Activated naive CD4-positive, alpha-beta T cell treated with anti-CD3 and anti-CD28 coated beads, Interleukin-2, amount 10 ng/mL, durations not matched to agents 7 days and 5 days (primary cell): ENCODE results near the gene OSBPL6.

Source experiments
- CTCF ChIA-PET: fragments of 350-600 bp; sonication (Branson Sonifier 250); formaldehyde crosslinking; loops from one replicate; lab custom pipeline; 2021; ENCODE audit warnings: antibody characterized with exemption; lab: Charles Lee
- DNase-seq: peaks from one replicate; pipeline ENCODE4 v3.0.0-alpha.2; 2020
- H3K27ac Mint-ChIP-seq: one replicate; pipeline ENCODE4 v1.8.0; 2021; ENCODE audit warnings: mild to moderate bottlenecking, moderate library complexity, mixed read lengths
- H3K27me3 Mint-ChIP-seq: one replicate; pipeline ENCODE4 v1.8.0; 2021; ENCODE audit warnings: mild to moderate bottlenecking, mixed read lengths
- H3K36me3 Mint-ChIP-seq: one replicate; pipeline ENCODE4 v1.8.0; 2021; ENCODE audit warnings: mixed read lengths
- H3K4me1 Mint-ChIP-seq: one replicate; pipeline ENCODE4 v1.8.0; 2021; ENCODE audit warnings: mixed read lengths
- H3K4me3 Mint-ChIP-seq: one replicate; pipeline ENCODE4 v1.8.0; 2021; ENCODE audit warnings: mild to moderate bottlenecking, moderate library complexity, mixed read lengths
- H3K9me3 Mint-ChIP-seq: one replicate; pipeline ENCODE4 v1.8.0; 2021; ENCODE audit warnings: mixed read lengths

OSBPL6 gene

DNA sequence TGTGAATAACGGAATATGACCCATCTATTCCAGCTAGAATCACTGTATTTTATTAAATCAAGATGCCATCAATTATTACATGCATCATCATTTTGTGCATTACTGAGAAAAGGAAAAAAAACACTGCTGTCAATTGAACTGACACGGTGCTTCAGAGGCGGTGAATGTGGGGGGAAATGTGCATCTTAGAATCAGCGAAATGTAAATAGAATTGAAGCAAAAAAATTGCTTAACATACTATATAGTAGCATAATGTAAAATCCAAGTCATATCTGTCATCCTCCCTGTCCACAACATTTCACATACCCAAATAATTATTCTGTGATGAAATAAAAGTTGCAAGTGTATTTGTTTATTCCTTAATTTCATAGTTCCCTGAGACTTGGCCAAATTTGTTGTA, 172.1 kb downstream of the OSBPL6 start:
- no peaks in the 10 kb centered on the region for H3K27me3 Mint-ChIP-seq
- no peaks in the 10 kb centered on the region for H3K36me3 Mint-ChIP-seq
- H3K4me3 Mint-ChIP-seq, result no peak overlapping the region
- H3K9me3 Mint-ChIP-seq, result no peaks in the 10 kb centered on the region
- CTCF ChIA-PET, result no interaction called here
- no peak overlapping the region for H3K27ac Mint-ChIP-seq
- H3K4me1 Mint-ChIP-seq, result no peaks in the 10 kb centered on the region
- DNase-seq, result no peak

- H3K4me3 Mint-ChIP-seq, result no peak overlapping the region
- H3K27ac Mint-ChIP-seq, result no peak overlapping the region
- DNase-seq, result no peak
- H3K4me1 Mint-ChIP-seq, result no peaks in the 10 kb centered on the region
- H3K36me3 Mint-ChIP-seq, result no peaks in the 10 kb centered on the region
- CTCF ChIA-PET, result no interaction called here
- H3K27me3 Mint-ChIP-seq, result no peaks in the 10 kb centered on the region
- H3K9me3 Mint-ChIP-seq, result no peaks in the 10 kb centered on the region
Observed at GRCh38 chr2:178367344-178367743, 173.0 kb downstream of the OSBPL6 start.

DNA sequence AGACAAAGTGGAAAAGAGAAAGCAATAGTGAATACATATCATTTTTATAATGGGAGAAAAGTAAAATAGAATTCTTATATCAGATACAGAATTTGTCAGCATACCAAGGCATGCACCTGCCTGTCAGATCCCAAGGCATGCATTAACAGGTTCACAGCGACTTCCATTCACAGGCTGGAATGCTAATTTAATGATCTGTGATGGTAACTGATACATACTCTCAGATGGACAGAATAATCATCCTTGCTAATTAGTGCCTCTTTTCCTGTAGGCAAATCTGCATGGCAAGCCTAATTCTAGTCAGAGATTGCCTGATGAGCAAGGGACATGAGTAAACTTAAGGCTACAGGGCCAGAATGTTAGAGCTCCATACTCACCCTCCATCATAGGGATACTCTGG, 180.6 kb downstream of the OSBPL6 start:
- H3K27me3 Mint-ChIP-seq, result peaks cover 29% of the 10 kb centered on the region
- no peaks in the 10 kb centered on the region for H3K4me1 Mint-ChIP-seq
- CTCF ChIA-PET, result no interaction called here
- no peak overlapping the region for H3K27ac Mint-ChIP-seq
- no peaks in the 10 kb centered on the region for H3K36me3 Mint-ChIP-seq
- no peak overlapping the region for H3K4me3 Mint-ChIP-seq
- no peak for DNase-seq
- H3K9me3 Mint-ChIP-seq, result no peaks in the 10 kb centered on the region

GRCh38 chr2:178377046-178377445, 182.7 kb downstream of the OSBPL6 start:
- DNase-seq, result no peak
- CTCF ChIA-PET, result interaction anchor here (1.5 kb wide), 1 partner anchor 13 kb away, joined by 4 read pairs; no protein-coding TSS in a partner anchor
- H3K9me3 Mint-ChIP-seq, result no peaks in the 10 kb centered on the region
- no peak overlapping the region for H3K4me3 Mint-ChIP-seq
- H3K27ac Mint-ChIP-seq, result no peak overlapping the region
- no peaks in the 10 kb centered on the region for H3K36me3 Mint-ChIP-seq
- H3K27me3 Mint-ChIP-seq, result peaks cover 29% of the 10 kb centered on the region
- no peaks in the 10 kb centered on the region for H3K4me1 Mint-ChIP-seq

DNA sequence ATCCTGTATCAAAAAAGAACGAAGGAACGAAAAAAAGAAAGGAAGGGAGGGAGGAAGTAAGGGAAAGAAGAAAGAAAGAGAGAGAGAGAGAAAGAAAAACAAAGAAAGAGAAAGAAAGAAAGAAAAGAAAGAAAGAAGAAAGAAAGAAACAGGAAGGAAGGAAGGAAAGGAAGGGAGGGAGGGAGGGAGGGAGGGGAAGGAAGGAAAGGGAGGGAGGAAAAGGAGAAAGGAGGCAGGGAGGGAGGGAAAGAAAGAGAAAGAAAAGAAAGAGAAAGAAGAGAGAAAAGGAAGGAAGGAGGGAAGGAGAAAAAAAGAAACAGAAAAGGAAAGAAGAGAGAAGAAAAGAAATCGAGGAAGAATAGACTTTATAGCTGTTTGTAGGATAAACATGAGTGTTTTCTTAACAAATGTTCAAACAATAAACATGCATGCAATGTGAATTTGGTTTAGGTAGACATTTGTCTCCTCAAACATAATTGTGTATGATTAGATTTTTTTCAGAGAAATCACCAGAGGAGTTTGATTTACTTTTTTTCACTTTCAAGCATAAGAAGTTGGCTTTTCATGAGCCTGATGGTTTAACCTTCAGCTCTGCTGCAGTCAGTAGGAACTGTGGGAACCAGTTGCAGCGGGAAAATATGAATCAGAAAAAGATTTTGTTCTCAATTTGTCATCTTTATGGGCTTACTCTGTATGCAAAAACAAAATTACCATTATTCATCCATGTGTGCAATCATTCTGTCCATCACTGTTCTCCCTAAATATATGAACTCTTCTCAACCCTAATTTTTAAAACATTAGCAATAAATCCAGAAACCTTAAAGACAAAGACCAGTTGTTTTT, 185.1 kb downstream of the OSBPL6 start:
- H3K27ac Mint-ChIP-seq, result no peak overlapping the region
- no peaks in the 10 kb centered on the region for H3K9me3 Mint-ChIP-seq
- H3K36me3 Mint-ChIP-seq, result no peaks in the 10 kb centered on the region
- no peak overlapping the region for H3K4me3 Mint-ChIP-seq
- DNase-seq, result no peak
- CTCF ChIA-PET, result no interaction called here
- H3K27me3 Mint-ChIP-seq, result peaks cover 29% of the 10 kb centered on the region
- no peaks in the 10 kb centered on the region for H3K4me1 Mint-ChIP-seq

GRCh38 chr2:178380763-178381162, 186.5 kb downstream of the OSBPL6 start:
- CTCF ChIA-PET, result interaction anchor here (0.5 kb wide), 1 partner anchor 1737 kb away, joined by 5 read pairs; no protein-coding TSS in a partner anchor
- Mint-ChIP-seq H3K27me3 (peaks cover 20% of the 10 kb centered on the region), H3K27ac (no peak overlapping the region), H3K9me3 (no peaks in the 10 kb centered on the region), H3K36me3 (no peaks in the 10 kb centered on the region), H3K4me1 (no peaks in the 10 kb centered on the region), H3K4me3 (no peak overlapping the region)
- DNase-seq, result no peak

DNA sequence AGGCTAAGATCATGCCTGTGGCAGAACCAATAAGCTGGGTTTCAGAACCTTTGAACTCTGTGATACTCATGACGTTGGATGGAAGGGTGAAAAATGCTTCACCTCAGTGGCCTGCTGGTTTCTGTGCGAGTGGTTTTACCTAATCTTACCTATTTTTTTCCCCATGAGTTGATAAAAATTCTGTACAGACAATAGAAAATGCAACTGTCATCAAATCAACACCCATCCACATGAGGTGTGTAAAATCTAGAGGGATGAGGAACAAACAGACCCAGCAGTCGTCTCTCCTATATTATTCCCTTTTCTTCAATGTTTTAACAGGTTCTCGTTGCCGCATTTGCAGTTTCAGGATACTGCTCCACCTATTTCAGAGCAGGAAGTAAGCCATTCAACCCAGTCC, 189.4 kb downstream of the OSBPL6 start:
- no peak for DNase-seq
- no peak overlapping the region for H3K4me3 Mint-ChIP-seq
- H3K27me3 Mint-ChIP-seq, result peaks cover 14% of the 10 kb centered on the region
- no peaks in the 10 kb centered on the region for H3K9me3 Mint-ChIP-seq
- CTCF ChIA-PET, result no interaction called here
- peaks cover 7% of the 10 kb centered on the region for H3K4me1 Mint-ChIP-seq
- no peak overlapping the region for H3K27ac Mint-ChIP-seq
- H3K36me3 Mint-ChIP-seq, result no peaks in the 10 kb centered on the region

- H3K27me3 Mint-ChIP-seq, result peaks cover 10% of the 10 kb centered on the region
- H3K9me3 Mint-ChIP-seq, result no peaks in the 10 kb centered on the region
- peaks cover 7% of the 10 kb centered on the region for H3K4me1 Mint-ChIP-seq
- no peaks in the 10 kb centered on the region for H3K36me3 Mint-ChIP-seq
- no peak overlapping the region for H3K4me3 Mint-ChIP-seq
- H3K27ac Mint-ChIP-seq, result no peak overlapping the region
- no peak for DNase-seq
- CTCF ChIA-PET, result interaction anchor here (1.3 kb wide), 1 partner anchor 11 kb away, joined by 4 read pairs; no protein-coding TSS in a partner anchor
Observed at GRCh38 chr2:178385595-178386148, 191.4 kb downstream of the OSBPL6 start.

GRCh38 chr2:178386986-178387597, 192.8 kb downstream of the OSBPL6 start:
- no peaks in the 10 kb centered on the region for H3K9me3 Mint-ChIP-seq
- no peak overlapping the region for H3K27ac Mint-ChIP-seq
- no peaks in the 10 kb centered on the region for H3K36me3 Mint-ChIP-seq
- H3K4me3 Mint-ChIP-seq, result no peak overlapping the region
- DNase-seq, result peak; percentile 26
- CTCF ChIA-PET, result no interaction called here
- H3K4me1 Mint-ChIP-seq, result peaks cover 7% of the 10 kb centered on the region
- peaks cover 14% of the 10 kb centered on the region for H3K27me3 Mint-ChIP-seq

GRCh38 chr2:178388287-178388686, 194.0 kb downstream of the OSBPL6 start:
- no peak for DNase-seq
- peaks cover 14% of the 10 kb centered on the region for H3K27me3 Mint-ChIP-seq
- H3K27ac Mint-ChIP-seq, result no peak overlapping the region
- H3K4me3 Mint-ChIP-seq, result no peak overlapping the region
- H3K4me1 Mint-ChIP-seq, result peaks cover 7% of the 10 kb centered on the region
- no peaks in the 10 kb centered on the region for H3K9me3 Mint-ChIP-seq
- no peaks in the 10 kb centered on the region for H3K36me3 Mint-ChIP-seq
- CTCF ChIA-PET, result interaction anchor here (0.8 kb wide), 1 partner anchor 9 kb away, joined by 3 read pairs; no protein-coding TSS in a partner anchor

GRCh38 chr2:178391701-178392100, 197.4 kb downstream of the OSBPL6 start:
- Mint-ChIP-seq H3K27ac (no peak overlapping the region), H3K36me3 (no peaks in the 10 kb centered on the region), H3K4me3 (no peak overlapping the region), H3K9me3 (no peaks in the 10 kb centered on the region), H3K4me1 (peaks cover 7% of the 10 kb centered on the region), H3K27me3 (peaks cover 19% of the 10 kb centered on the region)
- CTCF ChIA-PET, result interaction anchor here (1.3 to 1.4 kb wide), 2 partner anchors 16 to 27 kb away, joined by 3 to 4 read pairs; no protein-coding TSS in a partner anchor
- no peak for DNase-seq

DNA sequence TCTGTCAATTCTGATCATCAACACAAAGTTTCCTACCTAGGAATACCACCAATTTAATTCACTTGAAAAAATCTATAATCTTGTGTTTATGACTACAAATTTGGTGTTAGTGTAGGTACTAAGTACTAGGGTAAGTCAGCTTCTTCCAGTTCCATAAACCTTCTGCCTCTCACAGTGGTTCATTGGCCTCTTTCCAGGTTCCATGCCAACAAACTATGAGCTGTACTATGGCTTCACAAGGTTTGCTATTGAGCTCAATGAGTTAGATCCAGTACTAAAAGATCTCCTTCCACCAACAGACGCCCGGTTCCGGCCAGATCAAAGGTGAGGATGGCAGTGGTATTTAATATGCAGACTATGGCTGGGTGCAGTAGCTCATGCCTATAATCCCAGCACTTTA, 197.9 kb downstream of the OSBPL6 start:
- CTCF ChIA-PET, result interaction anchor here (1.3 to 1.4 kb wide), 2 partner anchors 15 to 27 kb away, joined by 3 to 4 read pairs; no protein-coding TSS in a partner anchor
- no peak overlapping the region for H3K4me3 Mint-ChIP-seq
- no peaks in the 10 kb centered on the region for H3K9me3 Mint-ChIP-seq
- H3K27ac Mint-ChIP-seq, result no peak overlapping the region
- DNase-seq, result no peak
- peaks cover 3% of the 10 kb centered on the region for H3K4me1 Mint-ChIP-seq
- no peaks in the 10 kb centered on the region for H3K36me3 Mint-ChIP-seq
- H3K27me3 Mint-ChIP-seq, result peaks cover 19% of the 10 kb centered on the region

DNA sequence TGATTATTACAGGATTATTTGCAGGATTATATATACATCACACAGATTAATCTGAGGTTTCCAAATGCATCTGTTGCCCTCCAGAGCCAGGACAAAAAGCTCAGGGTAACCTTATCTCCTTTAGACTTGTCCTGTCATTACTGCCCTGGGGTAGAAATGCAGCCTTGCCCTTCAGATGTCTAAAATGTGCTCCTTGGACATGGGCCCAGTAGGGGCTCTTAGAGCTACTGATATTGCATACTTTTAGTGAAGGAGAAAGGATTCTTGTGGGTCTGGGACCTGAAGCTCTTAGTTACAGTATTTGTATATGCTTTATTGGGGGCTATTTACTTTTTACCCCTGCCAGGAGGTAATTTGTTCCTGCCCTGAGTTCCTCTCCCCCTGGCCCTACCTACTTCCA, 200.5 kb downstream of the OSBPL6 start:
- no peaks in the 10 kb centered on the region for H3K36me3 Mint-ChIP-seq
- H3K4me3 Mint-ChIP-seq, result no peak overlapping the region
- no peak overlapping the region for H3K27ac Mint-ChIP-seq
- H3K27me3 Mint-ChIP-seq, result peaks cover 16% of the 10 kb centered on the region
- CTCF ChIA-PET, result interaction anchor here (0.9 to 7.7 kb wide), 5 partner anchors 10 to 283 kb away, joined by 4 to 157 read pairs (median 5); partner anchors contain the start of gene RBM45
- H3K9me3 Mint-ChIP-seq, result no peaks in the 10 kb centered on the region
- no peak for DNase-seq
- H3K4me1 Mint-ChIP-seq, result no peaks in the 10 kb centered on the region

DNA sequence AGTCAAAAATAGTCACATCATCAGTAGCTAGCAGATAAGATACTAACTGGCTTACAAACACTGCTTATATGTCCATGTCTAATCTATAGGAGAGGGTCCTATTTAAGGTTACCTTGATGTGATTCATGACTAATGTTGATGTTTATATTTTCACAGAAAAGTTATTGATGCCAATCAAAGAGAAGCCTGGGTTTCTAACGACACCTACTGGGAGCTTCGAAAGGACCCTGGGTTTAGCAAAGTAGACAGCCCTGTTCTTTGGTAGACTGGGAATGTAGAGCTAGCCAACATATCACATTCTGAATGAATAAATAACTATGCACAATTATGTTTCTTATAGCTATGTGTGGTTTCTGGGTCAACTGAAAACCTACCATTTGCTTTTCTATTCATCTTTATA, 201.0 kb downstream of the OSBPL6 start:
- no peaks in the 10 kb centered on the region for H3K9me3 Mint-ChIP-seq
- no peak for DNase-seq
- no peak overlapping the region for H3K27ac Mint-ChIP-seq
- no peaks in the 10 kb centered on the region for H3K4me1 Mint-ChIP-seq
- H3K4me3 Mint-ChIP-seq, result no peak overlapping the region
- H3K27me3 Mint-ChIP-seq, result peaks cover 14% of the 10 kb centered on the region
- CTCF ChIA-PET, result interaction anchor here (1.1 to 7.7 kb wide), 4 partner anchors 10 to 283 kb away, joined by 4 to 157 read pairs (median 8); partner anchors contain the start of gene RBM45
- no peaks in the 10 kb centered on the region for H3K36me3 Mint-ChIP-seq
